ENCODE measurements around the gene PCSK7.

The PCSK7 gene

GRCh38 chr11:117230286-117230961 lies 1.4 kb downstream of the PCSK7 start:
- DNase-seq: peak; percentile 71

DNA sequence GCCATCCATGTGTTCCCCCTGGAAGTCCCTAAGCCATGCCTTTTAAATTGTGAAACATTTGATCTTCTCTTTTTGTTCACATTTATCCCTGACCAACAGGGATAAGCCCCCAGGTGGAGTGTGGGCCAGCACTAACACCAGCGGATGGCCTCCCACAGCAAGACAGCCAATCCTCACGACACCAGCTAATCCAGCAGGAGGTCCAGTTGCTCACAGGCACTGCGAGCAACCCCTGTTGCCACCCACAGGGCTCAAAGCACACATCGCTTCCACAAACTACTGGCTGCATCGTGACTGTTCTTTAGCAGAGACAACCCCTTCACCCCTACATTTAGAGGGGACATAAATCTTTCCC lies 2.0 kb downstream of the PCSK7 start:
- DNase-seq: no peak

- no peak for DNase-seq
Observed at GRCh38 chr11:117229411-117229810, 2.5 kb downstream of the PCSK7 start.

DNA sequence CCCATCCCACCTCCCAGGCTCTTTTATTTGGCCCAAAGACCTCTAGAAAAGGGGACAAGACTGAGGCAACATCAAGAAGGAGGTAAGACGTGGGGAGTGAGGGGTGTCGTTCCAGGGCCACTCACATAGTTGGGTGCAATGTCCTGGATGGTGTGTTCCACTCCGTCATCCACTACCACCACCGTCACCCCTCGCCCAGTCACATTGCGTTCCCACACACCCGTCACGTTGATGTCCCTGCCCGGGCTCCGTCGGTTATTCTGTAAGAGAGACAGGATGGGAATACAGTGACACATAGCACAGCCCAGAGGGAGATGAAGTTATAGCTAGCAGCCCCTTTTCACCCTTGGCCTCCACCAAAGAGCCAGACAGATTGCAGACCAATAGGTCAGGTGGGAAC lies 3.8 kb downstream of the PCSK7 start:
- DNase-seq: no peak

GRCh38 chr11:117226388-117227385 lies 5.2 kb downstream of the PCSK7 start:
- peak; percentile 38 for DNase-seq

DNA sequence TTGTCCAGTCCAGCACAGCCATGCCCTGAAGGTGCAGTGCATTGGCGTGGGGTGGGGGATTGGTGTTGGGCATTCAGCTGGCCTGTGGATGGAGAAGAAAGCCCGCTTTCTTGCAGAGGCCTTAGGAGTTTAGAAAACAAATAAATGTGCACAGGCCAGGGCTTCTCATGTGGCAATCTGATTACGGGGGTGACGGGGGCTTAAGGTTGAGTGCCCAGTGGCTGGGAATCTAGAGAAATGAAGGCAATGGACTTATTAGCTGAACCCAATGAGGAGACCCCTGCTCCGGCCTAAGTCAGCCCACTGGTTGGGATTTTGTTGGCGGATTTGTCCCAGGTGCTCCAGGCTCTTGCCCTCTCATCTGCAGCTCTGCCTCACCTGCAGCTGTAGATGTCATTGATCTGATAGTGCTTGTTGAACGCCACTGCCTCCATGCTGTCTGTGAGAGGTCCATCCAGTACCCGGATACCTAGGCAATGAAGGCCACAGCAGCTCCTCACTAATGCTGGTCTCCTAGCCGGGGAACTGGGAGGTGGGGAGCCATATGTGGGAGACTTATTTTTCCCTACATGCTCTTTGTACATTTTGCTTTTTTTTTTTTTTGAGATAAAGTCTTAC lies 6.2 kb downstream of the PCSK7 start:
- no peak for DNase-seq

DNA sequence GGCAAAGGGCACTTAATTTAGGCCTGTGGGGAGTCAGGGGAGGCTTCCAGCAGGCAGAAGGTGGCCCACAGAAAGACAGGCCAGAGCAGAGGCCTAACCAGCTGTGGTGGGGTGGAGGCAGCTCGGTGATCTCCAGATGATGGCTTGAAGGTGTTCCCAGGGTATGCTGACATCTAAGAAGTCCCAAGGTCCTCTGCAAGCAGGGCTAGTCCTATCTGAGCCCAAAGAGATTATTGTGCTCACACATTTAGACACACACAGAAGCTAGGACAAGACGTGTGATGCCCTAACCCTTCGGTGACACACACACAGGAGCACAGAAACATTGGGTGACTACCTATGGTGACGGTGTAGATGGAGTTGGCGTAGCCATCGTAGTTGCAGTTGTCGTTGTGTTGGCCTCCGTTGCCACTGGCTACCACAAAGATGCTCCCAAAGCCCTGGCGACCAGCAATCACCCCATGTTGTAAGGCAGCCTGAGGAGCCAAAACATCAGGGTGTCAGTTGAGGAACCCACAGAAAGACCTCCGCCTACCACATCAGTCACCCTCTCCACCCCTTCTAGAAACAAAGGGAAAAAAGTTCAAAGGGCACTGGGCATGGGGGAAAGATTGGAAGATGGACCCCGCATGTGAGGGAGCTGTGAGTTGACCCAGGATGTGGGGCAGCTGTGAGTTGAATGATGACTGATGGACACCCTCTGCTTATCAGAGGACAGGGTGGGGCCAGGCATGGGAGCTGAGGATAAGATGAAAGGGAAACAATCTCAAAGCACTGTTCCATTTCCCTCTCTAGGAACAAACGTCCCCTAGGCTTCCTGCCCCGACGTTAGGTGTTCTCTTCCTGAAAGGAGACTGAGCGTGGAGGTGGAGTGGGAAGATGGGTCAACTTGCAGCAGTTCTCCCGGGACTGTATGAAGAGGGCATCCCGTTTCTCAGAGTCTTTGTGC lies 7.9 kb downstream of the PCSK7 start:
- no peak for DNase-seq

DNA sequence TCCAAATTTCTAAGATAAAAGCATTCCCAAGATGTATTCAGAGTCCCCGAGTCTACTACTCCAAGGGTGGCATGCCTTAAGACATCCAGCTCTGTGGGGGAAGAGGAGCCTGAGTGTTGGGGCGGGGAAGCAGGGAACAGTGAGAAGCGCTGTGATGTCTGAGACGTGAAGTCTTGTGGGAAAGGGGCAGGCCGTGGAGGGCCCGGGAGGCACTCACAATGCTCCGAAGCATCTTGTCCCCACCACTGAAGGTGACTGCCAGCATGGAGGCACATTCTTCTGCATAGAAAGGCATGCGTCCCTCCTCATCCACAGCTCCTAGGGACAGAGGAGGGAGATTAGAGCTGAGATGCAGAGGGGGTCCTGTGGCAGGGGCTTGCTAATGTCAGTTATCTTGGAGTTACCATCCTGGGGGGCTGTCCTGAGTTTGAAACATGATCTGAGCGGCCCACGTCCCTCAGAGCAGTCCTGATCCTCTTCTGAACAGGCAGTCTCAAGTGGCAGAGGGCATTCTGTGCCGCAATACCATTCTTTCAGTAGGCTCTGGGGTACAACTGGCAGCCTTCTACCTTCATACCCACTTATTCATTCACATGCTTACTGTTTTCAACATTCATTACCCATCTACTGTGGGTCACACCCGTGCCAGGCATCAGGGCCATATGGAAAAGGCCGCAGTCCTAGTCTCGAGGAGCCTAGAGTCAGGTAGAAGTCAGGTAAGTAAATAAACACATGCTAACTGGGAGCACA lies 8.7 kb downstream of the PCSK7 start:
- no peak for DNase-seq

DNA sequence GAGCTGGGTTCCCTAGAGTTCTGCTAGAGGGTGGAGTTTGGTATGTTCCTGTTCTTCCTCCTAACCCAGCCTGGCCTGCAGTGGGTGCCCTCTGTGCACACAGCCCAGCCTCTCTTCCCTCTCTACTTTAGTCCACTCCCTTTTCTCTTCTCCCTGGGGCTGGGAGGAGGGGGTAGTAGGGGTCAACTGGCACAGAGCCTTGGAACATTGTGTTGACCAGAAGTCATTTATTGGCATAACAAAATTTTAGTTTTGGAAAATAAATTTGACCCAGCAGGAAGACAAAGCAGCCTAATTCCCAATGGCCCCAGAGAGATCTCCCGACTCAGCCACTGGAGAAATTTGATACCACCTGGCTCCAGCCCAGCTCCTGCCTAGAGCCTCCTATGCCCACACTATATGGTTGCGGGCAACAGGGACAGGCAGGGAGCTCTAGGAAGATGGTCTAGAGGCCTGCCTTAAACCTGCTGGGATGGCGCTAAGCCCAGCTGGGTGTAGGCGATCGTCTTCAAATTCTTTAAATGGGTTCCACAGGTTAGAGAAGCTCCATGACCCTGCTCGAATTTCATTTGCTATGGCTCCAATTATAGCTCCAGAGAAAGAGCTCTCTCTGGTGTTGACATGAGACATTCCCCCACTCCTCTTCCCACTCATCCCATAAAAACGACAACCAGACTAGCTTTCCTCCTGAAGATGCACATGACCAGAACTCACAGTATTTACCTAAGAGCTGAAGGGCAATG lies 9.9 kb downstream of the PCSK7 start:
- no peak for DNase-seq

GRCh38 chr11:117220999-117221774 lies 10.7 kb downstream of the PCSK7 start:
- DNase-seq: no peak

- no peak for DNase-seq
Observed at GRCh38 chr11:117220568-117220967, 11.3 kb downstream of the PCSK7 start.

DNA sequence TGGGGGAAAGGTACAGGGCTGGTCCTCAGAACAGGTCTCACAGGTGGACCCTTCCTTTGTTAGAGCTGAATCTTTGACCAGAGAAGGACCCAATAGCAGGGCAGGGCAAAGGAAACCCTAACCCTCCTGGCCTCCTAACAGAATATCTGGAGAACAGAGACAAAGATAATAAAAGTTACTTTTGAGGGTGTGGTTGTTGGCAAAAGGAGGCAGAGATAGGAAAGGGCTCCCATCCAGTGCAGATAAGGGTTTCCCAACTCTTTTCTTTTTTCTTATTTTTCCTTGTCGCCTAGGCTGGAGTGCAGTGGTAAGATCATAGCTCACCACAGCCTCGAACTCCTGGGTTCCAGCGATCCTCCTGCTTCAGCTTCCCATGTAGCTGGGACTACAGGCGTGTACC lies 11.9 kb downstream of the PCSK7 start:
- no peak for DNase-seq

GRCh38 chr11:117219455-117219854 lies 12.4 kb downstream of the PCSK7 start:
- DNase-seq: no peak

GRCh38 chr11:117219001-117219400 lies 12.9 kb downstream of the PCSK7 start:
- DNase-seq: no peak

- no peak for DNase-seq
Observed at GRCh38 chr11:117218133-117218915, 13.5 kb downstream of the PCSK7 start.

GRCh38 chr11:117217141-117218084 lies 14.5 kb downstream of the PCSK7 start:
- no peak for DNase-seq

DNA sequence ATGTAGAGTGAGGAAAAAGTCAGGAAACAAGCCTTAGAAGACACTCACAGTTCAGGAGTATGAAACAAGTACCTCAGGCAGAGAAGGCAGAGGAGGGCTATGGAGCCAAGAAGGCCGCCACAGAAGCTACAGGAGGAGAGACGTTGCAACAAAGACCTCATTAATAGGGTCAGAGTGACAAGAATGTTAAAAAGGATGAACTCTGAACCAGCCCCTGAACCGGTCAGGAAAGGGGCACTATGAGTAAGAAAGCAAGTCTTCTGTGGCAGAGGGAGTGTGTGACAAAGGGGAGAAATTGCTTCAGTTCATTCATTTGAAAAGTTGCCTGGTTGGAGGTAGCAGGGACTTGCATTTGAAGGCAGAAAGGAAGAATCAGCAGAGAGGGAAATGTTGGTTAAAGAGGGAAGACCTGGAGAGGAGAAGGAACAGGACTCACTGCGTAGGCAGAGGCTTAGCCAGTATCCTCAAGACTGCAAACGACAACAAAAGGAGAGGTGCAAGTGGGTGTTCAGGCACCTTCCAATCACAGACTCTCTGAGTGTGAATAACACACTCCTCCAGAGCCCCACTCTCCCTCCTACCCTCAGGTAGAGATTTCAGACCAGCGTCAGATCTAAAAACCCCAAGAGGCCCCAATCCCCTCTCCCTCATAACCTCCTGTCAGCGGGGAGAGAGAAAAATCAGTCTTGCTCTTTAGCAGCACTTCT lies 17.3 kb downstream of the PCSK7 start:
- DNase-seq: no peak
